Amniotic epithelial cell (primary cell): Measurements from ENCODE around the gene BMPR1A.

Experiments
- DNase-seq: peaks from one replicate; pipeline ENCODE4 v3.0.0-alpha.2; 2010; ENCODE audit warnings: low read depth

The BMPR1A gene

DNA sequence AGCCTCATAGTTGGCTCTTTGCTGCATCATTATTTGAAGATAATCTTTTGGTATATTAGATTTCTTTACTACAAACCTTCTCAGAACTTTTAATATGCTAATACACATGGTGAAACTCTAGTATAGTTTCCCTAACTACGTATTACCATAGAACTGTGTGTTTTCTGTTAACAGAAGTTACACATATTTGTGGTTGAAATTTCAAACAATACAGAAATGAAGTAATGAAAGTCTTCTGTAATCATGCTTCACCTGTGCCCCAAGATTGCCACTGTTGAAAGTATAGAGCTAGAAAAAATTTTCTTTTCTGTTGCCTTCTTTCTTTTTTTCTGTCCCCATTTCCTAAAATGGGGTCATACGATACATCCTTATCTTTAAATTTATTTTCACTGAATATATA, 9.1 kb downstream of the BMPR1A start:
- DNase-seq: no peak

DNA sequence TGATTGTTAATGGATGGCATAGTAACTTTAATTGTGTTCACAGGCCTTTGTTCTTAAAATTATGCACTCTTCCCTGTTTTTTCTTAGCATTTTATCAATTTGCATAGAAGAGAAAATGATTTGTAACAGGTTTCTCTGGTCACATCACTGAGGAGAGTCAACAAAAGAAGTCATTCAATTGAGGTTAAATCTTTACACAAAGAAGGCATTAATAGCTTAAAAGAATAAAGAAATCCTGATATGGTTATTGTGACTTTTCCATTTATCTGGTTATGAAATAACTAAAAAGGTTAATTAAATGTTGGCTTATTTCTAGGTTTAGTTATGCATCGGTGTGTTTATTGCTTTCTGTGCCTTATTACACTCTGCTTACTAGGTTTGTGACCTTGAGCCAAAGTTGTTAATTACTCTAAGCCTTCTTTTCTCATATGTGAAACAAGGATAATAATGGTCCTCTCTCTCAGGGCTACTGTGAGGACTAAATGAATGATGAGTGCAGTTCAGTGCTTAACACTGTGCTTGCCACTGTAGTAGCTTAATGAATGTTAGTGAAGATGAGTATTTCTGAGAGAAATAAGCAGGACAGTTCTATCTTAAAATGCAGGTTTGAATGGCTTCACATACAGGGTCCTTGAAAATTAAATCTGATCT, 12.1 kb downstream of the BMPR1A start:
- no peak for DNase-seq

DNA sequence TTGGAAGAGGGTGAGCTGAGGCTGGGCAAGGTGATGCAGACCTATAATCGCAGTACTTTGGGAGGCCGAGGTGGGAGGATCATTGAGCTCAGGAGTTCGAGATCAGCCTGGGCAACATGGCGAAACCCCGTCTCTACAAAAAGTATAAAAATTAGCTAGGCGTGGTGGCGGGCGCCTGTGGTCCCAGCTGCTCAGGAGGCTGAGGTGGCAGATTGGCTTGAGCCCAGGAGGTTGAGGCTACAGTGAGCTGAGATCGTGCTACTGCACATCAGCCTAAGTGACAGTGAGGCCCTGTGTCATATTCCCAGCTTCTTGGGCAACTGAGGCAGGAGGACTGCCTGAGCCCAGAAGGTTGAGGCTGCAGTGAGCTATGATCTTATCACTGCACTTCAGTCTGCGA, 13.6 kb downstream of the BMPR1A start:
- DNase-seq: no peak

DNA sequence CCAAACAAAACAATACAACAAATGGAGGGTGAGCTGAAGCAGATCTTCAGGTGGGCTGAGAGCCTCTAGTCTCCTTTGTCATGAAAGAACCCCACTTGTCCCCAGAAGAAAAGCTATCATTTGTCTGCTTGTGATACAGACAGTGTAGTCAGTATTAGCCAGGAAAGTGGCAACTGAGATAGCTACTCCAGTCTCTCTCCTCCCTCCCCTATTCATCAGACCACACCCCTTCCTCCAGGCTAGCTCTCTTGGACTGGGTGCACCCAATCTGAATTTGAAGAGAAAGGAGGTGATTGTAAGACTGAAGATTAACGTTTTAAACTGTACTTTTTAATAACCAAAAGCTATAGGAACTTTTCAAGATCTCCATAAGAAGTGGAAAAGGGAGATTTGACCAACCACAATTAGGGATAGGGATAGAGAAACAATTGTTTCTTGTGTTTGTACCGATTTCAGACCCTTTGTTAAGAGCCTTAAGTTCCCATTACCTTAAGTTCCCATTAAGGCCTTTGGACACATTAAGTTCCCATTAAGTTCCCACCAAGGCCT, 14.1 kb downstream of the BMPR1A start:
- DNase-seq: no peak

DNA sequence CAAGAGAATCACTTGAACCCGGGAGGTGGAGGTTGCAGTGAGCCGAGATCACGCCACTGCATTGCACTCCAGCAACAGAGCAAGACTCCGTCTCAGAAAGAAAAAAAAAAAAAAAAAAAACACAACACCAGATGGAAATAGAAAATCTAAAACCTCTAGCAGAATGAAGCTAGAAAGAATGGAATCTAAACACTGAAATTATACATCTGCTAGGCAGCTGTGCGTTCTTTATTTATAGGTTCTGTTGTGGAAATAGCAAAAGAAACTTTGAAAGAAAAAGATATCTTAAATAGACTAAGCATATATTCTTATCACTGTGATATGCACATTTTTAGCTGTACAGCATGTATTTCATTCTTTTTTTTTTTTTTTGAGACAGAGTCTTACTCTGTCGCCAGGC, 17.1 kb downstream of the BMPR1A start:
- no peak for DNase-seq

DNA sequence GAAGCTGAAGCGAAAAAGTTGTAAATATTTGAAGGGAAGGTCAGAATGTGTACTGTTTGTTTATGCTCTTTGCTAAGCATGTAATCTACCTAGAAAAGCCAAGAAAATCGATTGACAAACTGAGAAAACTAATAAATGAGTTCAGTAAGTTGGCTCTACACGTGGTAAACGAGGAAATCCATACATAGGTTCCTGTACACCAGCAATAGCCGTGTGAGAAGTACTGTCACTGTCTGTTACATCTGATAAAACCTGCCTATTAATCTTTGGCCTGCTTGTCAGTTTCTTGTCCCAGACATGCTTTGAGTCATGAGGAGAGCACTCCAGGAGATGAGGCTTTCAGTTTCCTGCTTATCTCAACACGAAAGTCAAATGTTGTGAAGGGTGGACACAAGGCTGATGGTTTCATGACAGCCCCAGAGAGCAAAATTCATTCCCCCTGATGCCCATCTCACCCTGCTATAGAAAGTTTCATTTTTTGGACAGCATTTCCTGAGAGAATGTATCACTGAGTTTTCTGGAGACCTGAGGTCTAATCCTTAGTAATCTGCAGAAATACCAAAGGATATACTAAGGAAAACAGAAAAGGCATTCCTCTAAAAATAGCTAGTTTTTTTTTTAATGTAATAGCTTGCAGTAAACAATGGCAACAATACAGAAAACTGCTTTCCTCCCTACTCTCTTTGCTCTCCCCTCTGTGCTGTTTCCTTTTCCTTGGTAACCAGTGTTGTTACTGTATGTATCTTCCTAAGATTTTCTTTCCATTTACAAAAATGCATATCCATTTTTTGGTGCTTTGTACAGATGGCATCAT, 18.8 kb downstream of the BMPR1A start:
- peak; percentile 76 for DNase-seq

DNA sequence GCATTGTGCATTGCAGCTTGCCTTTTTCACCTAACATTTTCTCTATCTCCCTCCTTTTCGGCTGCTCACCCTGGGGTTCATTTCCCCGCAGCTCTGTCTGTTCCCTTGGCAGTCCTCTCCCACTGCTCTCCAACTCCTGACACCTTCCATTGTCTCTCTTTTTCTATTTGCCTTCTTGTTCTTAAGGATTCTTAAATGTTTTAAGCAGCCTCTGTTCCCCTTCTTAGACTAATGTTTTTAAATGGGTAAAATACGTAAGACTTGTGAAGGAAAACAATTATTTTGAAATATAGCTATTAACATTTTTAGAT, 19.4 kb downstream of the BMPR1A start:
- DNase-seq: no peak

DNA sequence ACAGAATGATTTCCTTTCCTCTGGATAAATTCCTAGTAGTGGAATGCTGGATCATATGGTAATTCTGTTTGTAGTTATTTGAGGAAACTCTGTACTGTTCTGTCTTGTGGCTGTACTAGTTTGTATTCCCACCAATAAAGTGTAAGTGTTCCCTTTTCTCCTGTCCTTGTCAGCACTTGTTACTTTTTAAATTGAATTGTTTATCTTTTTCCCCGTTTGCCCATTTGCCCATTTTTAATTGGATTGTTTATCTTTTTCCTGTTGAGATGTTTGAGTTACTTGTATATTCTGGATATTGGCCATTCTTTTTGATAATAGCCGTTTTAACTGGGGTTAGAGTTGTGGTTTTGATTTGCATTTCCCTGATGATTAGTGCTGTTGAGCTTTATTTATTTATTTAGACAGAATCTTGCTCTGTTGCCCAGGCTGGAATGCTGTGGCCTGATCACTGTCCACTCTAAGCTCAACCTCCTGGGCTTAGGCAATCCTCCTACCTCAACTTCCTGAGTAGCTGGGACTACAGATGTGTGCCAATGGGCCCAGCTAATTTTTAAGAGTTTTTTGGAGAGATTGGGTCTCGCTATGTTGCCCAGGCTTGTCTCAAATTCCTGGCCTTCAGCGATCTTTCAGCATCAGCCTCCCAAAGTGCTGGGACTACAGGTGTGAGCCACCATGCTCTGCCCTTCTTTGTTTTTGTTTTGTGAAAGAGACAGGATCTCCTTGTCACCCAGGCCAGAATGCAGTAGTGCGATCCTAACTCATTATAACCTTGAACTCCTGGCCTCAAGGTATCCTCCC, 23.0 kb downstream of the BMPR1A start:
- DNase-seq: peak; percentile 50

DNA sequence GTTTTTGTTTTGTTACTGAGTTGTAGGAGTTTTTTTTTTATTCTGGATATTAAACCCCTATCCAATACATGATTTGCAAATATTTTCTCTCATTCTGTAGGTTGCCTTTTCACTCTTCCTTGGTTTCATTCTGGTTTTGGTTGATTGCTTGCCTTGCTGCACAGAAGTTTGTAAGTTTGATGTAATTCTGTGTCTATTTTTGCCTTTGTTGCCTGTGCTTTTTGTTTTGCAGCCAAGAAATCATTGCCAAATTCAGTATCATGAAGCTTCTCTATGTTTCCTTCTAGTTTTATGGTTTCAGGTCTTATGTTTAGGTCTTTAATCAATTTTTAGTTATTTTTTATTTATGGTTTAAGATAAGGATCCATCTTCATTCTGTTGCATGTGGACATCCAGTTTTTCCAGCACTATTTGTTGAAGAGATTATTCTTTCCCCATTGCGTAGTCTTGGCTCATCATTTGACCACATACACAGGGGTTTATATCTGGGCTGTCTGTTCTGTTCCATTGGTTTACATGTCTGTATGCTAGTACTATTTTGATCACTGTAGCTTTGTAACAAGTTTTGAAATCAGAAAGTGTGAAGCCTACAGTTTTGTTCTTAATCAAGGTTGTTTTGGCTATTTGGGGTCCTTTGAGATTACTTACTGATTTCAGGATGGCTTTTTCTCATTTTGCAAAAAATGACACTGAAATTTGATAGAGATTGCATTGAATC, 26.4 kb downstream of the BMPR1A start:
- DNase-seq: peak; percentile 82

DNA sequence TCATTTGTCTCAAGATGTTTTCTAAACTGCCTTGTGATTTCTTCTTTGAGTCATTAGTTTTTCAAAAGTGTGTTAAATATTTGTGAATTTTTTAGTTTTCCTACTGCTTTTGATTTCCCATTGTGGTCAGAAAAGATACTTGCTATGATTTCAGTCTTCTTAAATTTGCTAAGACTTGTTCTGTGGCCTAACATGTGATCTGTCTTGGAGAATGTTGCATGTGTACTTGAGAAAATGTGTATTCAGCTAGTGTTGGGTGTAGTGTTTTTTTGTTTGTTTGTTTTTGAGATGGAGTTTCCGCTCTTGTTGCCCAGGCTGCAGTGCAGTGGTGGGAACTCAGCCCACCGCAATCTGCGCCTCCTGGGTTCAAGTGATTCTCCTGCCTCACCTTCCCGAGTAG, 28.6 kb downstream of the BMPR1A start:
- DNase-seq: peak; percentile 36

DNA sequence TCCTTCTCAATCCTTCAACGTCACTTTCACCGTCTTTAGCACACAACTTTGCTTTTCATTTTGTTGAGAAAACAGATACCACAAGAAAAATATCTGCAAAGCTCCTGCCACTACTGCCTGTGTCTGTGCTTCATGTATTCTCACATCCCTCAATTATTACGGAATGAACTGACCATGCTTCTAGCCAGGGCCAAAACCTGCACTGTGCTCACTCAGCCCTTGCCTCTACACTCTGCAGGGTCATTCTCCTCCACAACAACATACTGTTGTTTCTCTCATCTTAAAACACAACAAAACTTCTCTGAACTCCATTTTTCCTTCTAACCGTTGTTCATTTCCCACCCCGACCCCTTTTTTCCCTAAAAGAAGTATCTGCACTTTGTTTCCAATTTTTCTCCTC, 29.5 kb downstream of the BMPR1A start:
- no peak for DNase-seq

DNA sequence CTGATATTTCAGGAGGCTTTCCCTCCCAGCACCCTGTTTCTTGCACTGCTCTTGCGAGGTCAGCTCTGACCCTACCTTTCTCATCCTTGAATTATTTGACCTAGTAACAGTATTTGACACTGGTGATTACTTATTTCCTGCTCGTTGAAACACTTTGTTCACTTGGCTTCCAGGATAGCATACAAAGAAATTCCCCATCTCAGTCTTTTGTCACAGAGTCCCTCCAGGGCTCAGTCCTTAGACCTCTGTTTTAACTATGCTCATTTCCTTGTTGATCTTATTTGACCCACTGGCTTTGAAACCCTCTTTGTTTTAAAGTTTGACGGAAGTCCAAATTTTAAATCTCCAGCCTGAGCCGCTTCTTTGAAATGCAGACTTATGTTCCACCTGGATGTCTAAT, 29.9 kb downstream of the BMPR1A start:
- DNase-seq: no peak

DNA sequence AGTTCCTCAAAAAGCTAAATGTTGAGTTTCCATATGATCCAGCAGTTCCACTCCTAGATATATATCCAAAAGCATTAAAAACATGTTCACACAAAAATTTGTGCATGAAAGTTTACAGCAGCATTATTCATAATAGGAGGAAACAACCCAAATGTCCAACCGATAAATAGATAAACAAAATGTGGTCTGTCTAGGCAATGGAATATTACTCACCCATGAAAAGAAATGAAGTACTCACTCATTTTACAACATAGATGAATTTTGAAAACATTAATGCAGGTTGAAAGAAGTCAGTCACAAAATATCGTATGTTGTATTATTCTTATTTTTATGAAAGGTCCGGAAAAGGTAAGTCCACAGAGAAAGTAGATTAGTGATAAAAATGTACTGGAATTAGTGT, 34.0 kb downstream of the BMPR1A start:
- DNase-seq: no peak

DNA sequence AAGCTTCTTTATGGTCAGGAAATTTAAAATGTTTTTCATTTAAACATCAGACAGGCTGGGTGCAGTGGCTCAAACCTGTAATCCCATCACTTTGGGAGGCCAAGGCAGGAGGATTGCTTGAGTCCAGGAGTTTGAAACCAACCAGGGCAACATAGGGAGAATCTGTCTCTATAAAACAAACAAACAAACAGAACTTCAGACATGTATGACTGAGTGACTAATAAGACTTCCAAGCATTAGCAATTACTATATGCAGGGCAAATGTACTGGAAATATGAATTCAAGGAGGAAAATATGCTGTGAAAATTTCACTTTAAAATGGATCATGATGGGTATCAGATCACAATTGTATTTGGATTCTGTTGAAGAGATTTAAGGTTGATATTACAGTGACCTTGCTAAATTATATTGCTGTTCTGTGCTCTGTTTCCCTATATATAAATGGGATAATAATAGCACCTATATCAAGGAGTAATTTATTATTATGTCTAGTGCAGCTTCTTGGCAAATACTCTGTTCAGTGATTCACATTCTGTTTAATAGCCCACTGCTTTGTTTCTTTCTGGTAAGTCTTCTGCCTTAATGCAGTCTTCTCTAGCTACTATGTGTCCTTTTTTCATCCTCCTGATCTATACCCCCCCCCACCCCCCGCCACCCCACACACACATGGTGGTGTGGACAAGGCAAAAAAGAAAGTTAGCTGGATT, 36.2 kb downstream of the BMPR1A start:
- peak; percentile 30 for DNase-seq

DNA sequence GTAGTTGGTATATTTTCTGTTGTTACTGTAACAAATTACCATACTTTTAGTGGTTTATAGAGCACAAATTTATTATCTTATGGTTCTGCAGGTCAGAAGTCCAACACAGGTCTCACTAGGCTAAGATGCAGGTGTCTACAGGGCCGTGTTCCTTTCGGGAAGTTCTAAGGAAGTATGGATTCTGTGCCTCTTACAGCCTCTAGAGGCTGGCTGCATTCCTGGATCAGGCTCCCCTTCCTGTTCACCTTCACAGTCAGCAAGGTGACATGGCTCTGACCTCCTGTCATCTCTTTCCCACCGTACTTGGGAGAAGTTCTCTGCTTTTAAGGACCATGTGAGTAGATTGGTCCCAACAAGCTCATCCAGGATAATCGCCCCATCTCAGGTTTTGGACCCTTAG, 37.3 kb downstream of the BMPR1A start:
- DNase-seq: no peak

DNA sequence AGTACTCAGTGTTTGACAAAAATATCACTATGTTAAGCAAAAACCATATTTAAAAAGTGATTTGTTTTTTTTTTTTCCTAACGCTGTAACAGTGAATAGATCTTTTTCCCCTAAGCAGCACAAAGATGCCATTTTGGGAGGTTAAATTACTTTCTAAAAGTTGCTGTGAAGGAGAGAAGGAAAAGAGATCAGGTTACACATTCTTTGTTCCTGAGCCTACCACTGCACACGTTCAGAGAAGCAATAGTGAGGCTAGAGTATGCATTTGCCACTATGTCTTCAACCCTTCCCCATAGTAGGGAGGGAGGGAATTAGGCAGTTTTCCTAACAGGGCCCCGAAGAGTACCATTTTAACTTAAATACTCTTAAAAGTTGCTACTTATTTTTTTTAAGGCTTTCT, 38.9 kb downstream of the BMPR1A start:
- DNase-seq: peak; percentile 75

DNA sequence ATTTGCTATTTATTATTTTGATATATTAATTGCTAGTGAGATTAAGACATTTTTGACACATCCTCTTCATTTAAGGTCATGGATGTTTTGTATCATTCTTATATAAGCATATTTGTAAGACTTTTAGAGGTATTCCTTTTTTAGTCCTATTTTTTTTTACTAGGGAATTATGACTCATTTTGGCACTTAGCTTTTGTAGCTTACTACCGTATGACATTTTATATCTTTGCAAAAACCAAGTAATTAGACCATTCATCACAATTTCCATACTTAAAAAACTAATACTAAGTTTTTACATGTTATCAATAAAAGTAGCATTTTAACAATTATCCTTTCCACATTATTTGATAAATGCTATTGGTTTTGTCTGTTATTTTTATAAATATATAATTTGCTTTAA, 41.6 kb downstream of the BMPR1A start:
- no peak for DNase-seq

DNA sequence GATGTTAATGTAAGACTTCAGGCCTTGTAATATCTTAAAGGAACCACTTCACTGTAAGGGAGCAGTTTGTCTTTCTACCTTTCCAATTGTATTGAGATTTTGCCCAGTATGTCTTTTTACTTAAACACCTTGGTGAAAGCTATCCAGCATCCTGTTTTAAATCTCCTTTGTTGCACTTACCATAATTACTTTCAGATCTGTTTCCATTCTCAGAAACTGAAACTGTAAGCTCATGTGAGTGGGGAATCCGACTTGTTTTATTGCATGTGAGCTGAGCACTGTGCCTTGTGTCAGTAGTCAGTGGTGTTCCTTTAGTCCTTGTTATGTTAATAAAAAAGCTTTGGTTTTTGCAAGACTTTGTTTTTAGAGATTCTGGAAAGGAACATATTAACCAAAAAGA, 42.2 kb downstream of the BMPR1A start:
- DNase-seq: no peak

DNA sequence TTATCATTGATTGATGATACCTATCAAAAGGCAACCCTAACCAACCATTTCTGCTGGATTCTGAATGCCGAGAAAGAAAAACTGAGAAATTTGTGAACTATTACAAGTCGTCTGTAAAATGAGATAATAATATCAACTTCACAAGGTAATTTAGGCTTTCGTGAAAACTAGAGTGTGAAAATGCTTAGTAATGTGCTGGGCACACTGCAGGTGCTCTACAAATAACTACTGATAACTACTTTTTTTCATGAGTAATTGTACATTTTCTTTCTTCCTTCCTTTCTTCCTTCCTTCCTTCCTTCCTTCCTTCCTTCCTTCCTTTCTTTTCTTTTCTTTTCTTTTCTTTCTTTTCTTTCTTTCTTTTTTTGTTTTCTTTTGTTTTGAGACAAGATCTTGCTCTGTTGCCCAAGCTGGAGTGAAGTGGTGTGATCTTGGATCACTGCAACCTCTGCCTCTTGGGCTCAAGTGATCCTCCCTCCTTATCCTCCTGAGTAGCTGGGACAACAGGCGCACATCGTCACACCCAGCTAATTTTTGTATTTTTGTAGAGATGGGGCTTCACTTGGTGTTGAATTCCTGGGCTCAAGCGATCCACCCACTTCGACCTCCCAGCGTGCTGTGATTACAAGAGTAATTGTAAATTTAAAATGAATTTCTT, 42.9 kb downstream of the BMPR1A start:
- no peak for DNase-seq

DNA sequence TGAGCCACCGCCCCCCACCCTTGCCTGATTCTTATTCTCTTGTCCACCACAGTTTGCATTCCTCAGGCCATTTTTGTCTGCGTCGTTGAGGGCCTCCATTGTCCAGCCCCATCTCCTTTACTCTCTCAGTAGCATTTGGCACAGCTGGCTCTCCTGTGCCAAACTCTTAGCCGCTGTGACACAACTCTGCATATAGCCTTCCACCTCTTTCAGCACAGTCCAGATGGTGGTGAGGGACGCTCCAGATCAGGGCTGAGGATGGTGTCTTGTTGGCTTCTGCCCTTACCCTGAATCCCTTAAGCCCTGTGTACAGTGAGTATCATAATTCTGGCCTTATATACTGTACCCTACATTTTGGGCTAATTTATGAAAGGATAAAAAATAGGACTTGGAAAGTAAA, 45.6 kb downstream of the BMPR1A start:
- DNase-seq: no peak

DNA sequence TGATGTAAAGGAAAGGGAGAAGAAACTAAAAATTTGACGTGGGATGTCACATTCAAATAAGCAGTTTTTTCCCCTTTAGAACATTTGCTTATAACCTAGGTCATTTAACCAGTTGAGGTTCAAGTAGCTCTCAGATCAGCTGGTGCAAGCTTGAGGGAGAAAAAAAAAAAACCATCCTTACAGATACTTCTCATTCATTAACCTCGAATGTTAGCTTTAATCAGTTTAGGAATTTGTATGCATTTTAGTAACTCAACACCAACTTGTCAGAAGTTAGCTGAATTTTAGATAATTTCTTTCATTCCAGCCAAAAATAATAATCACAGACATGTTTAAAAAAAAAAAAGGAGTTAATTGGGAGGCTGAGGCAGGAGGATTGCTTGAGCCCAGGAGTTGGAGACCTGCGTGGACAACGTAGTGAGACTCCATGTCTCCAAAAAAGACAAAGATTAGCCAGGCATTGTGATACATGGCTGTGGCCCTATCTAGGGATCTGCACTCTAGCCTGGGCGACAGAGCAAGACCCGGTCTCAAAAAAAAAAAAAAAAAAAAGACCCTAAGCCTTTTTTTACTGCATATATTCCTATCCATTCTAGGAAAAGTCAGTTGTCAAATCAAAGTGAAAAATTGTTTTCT, 46.2 kb downstream of the BMPR1A start:
- DNase-seq: no peak
